Ishikawa (cell line): ENCODE results near the gene DTD1.

Source experiments
- CEBPB ChIP-seq: IDR thresholded peaks from 2 replicates; pipeline ENCODE4 v1.6.1; 2012
- CREB1 ChIP-seq: IDR thresholded peaks from 2 replicates; pipeline ENCODE4 v1.6.1; 2012; ENCODE audit warnings: low read depth
- EGR1 ChIP-seq: IDR thresholded peaks from 2 replicates; pipeline ENCODE4 v1.6.1; 2012
- EP300 ChIP-seq: IDR thresholded peaks from 2 replicates; pipeline ENCODE4 v1.6.1; 2012; ENCODE audit warnings: borderline replicate concordance
- FOXM1 ChIP-seq: IDR thresholded peaks from 2 replicates; pipeline ENCODE4 v1.6.1; 2012; ENCODE audit warnings: low read depth, borderline replicate concordance
- MAX ChIP-seq: IDR thresholded peaks from 2 replicates; pipeline ENCODE4 v1.6.1; 2012
- NFIC ChIP-seq: IDR thresholded peaks from 2 replicates; pipeline ENCODE4 v1.6.1; 2012
- RAD21 ChIP-seq: IDR thresholded peaks from 2 replicates; pipeline ENCODE4 v1.6.1; 2012; ENCODE audit warnings: low read depth
- REST ChIP-seq: IDR thresholded peaks from 2 replicates; pipeline ENCODE4 v1.6.1; 2012; ENCODE audit warnings: low read depth, mild to moderate bottlenecking
- TAF1 ChIP-seq: IDR thresholded peaks from 2 replicates; pipeline ENCODE4 v1.6.1; 2012; ENCODE audit warnings: low read depth, mild to moderate bottlenecking
- TCF12 ChIP-seq: IDR thresholded peaks from 2 replicates; pipeline ENCODE4 v1.6.1; 2012; ENCODE audit warnings: low read depth
- TEAD4 ChIP-seq: IDR thresholded peaks from 2 replicates; pipeline ENCODE4 v1.6.1; 2012
- USF1 ChIP-seq: IDR thresholded peaks from 2 replicates; pipeline ENCODE4 v1.6.1; 2012
- YY1 ChIP-seq: IDR thresholded peaks from 2 replicates; pipeline ENCODE4 v1.6.1; 2012; ENCODE audit warnings: low read depth
- ZBTB7A ChIP-seq: IDR thresholded peaks from 2 replicates; pipeline ENCODE4 v1.6.1; 2012; ENCODE audit warnings: low read depth

Gene DTD1

GRCh38 chr20:18645196-18645745 is 57.4 kb downstream of the DTD1 start:
- TF ChIP-seq CEBPB (no peak), EGR1 (no peak), EP300 (no peak), TCF12 (no peak), MAX (no peak), NFIC (no peak)

- no peak for TF ChIP-seq TEAD4
- TF ChIP-seq CEBPB, result no peak
- no peak for TF ChIP-seq EP300
- TF ChIP-seq EGR1, result no peak
- no peak for TF ChIP-seq YY1
- no peak for TF ChIP-seq TAF1
- no peak for TF ChIP-seq NFIC
- TF ChIP-seq TCF12, result no peak
- no peak for TF ChIP-seq REST
- TF ChIP-seq MAX, result no peak
- no peak for TF ChIP-seq CREB1
Measured at GRCh38 chr20:18645851-18646250, 58.0 kb downstream of the DTD1 start.

GRCh38 chr20:18647777-18648176 is 59.9 kb downstream of the DTD1 start:
- no peak for TF ChIP-seq CEBPB
- no peak for TF ChIP-seq FOXM1
- TF ChIP-seq REST, result no peak
- TF ChIP-seq USF1, result no peak
- no peak for TF ChIP-seq CREB1
- TF ChIP-seq ZBTB7A, result no peak
- no peak for TF ChIP-seq EGR1
- TF ChIP-seq TEAD4, result no peak
- no peak for TF ChIP-seq RAD21
- TF ChIP-seq YY1, result no peak
- TF ChIP-seq EP300, result no peak

- no peak for TF ChIP-seq TCF12
- no peak for TF ChIP-seq EP300
- no peak for TF ChIP-seq EGR1
- TF ChIP-seq CREB1, result no peak
- TF ChIP-seq FOXM1, result no peak
Measured at GRCh38 chr20:18650224-18650623, 62.4 kb downstream of the DTD1 start.

GRCh38 chr20:18653736-18654447 is 66.0 kb downstream of the DTD1 start:
- TF ChIP-seq ZBTB7A (no peak), CREB1 (no peak), TEAD4 (no peak), NFIC (no peak), MAX (no peak), TCF12 (no peak), FOXM1 (no peak), RAD21 (no peak), YY1 (no peak), REST (no peak), EP300 (no peak), EGR1 (no peak), USF1 (no peak), CEBPB (no peak), TAF1 (no peak)
